HCT116 (cell line): ENCODE measurements around the gene ZNF423. TPM values are rescaled to one million over a fixed set of nuclear protein-coding genes. Genes with fewer than 3 reads are reported as not detected.

Source experiments
- ATAC-seq: fragments of 200-7000 bp; cut with Tn5 transposase; 2 replicates; pipeline ENCODE4 v1.9.1; 2020; ENCODE audit warnings: mild to moderate bottlenecking, moderate library complexity
- BruUV-seq: library from RNA; stranded (reverse); fragments of 400-500 nt; replicated peaks from 2 replicates; lab custom pipeline; 2021; lab: Mats Ljungman, UMichigan
- CTCF ChIA-PET: fragments of 300-600 bp; sonication (Branson Sonifier 250); formaldehyde crosslinking; loops from one replicate; lab custom pipeline; 2021; ENCODE audit warnings: antibody characterized with exemption; lab: Charles Lee
- POLR2A ChIA-PET: fragments of 300-600, 350-600 bp; sonication (Branson Sonifier 250); formaldehyde crosslinking; loops from one replicate; lab custom pipeline; 2021; ENCODE audit warnings: antibody characterized with exemption; lab: Charles Lee
- RAD21 ChIA-PET, 2 experiments: fragments of 300-600 bp; sonication (Branson Sonifier 250); formaldehyde crosslinking; loops; one replicate each; lab custom pipeline; 2023; ENCODE audit warnings: low total read pairs in 2 of 2; ENCODE audit not compliant: uncharacterized antibody in 2 of 2, unreplicated experiment in 2 of 2, low non-redundant PET in 1 of 2; lab: Charles Lee
- DNase-seq: peaks from one replicate; pipeline ENCODE4 v3.0.0-alpha.2; 2010; ENCODE audit warnings: low read depth, low spot score
- H2AFZ ChIP-seq: fragments of 200-600 bp; shearing (Covaris generic), sonication (generic); 2 replicates; pipeline ENCODE4 v1.6.1; 2017; ENCODE audit warnings: low read depth, mixed run types, mixed read lengths, antibody characterized with exemption, low read length; ENCODE audit not compliant: poor library complexity, severe bottlenecking
- H3K27ac ChIP-seq: 2 replicates; pipeline ENCODE4 v1.5.1; 2012; ENCODE audit warnings: low read depth, low read length
- H3K27me3 ChIP-seq: fragments of 200-600 bp; sonication (generic); 2 replicates; pipeline ENCODE4 v1.6.1; 2016; ENCODE audit warnings: mixed run types, low read length, mixed read lengths; ENCODE audit not compliant: insufficient read depth
- H3K36me3 ChIP-seq, 2 experiments: fragments of 200-500 bp in 1 of 2; fragments of 200-600 bp in 1 of 2; sonication (Bioruptor generic) in 1 of 2; sonication (generic) in 1 of 2; 2 replicates each; pipeline versions ENCODE4 v1.5.1 to v1.6.1; 2014 to 2016; ENCODE audit warnings: low read length in 2 of 2, inconsistent platforms in 1 of 2, mixed read lengths in 1 of 2, mixed run types in 1 of 2; ENCODE audit not compliant: insufficient read depth in 2 of 2, control insufficient read depth in 1 of 2
- H3K4me1 ChIP-seq, 2 experiments: fragments of 200-600 bp in 1 of 2; sonication (generic) in 1 of 2; 2 replicates each; pipeline versions ENCODE4 v1.5.1 to v1.6.1; 2012 to 2017; ENCODE audit warnings: low read length in 2 of 2, inconsistent platforms in 1 of 2, mild to moderate bottlenecking in 1 of 2, mixed read lengths in 1 of 2, mixed run types in 1 of 2, moderate library complexity in 1 of 2; ENCODE audit not compliant: insufficient read depth in 2 of 2, control insufficient read depth in 1 of 2
- H3K4me2 ChIP-seq: fragments of 200-600 bp; sonication (generic); 2 replicates; pipeline ENCODE4 v1.6.1; 2017; ENCODE audit warnings: mixed run types, low read length, mixed read lengths
- H3K4me3 ChIP-seq, 2 experiments: fragments of 200-600 bp in 1 of 2; sonication (generic) in 1 of 2; replicated peaks in 1 of 2; 2 replicates each; pipeline ENCODE4 v1.5.1; 2011 to 2016; ENCODE audit warnings: low read length in 2 of 2, control low read depth in 1 of 2, low read depth in 1 of 2, mild to moderate bottlenecking in 1 of 2, mixed read lengths in 1 of 2, mixed run types in 1 of 2
- H3K79me2 ChIP-seq: fragments of 200-600 bp; sonication (generic); 2 replicates; pipeline ENCODE4 v1.6.1; 2017; ENCODE audit warnings: mild to moderate bottlenecking, mixed run types, low read length, moderate library complexity, mixed read lengths; ENCODE audit not compliant: insufficient read depth
- H3K9ac ChIP-seq: fragments of 200-600 bp; sonication (generic); 2 replicates; pipeline ENCODE4 v1.6.1; 2016; ENCODE audit warnings: low read length, mixed read lengths
- H3K9me2 ChIP-seq: fragments of 200-600 bp; sonication (generic), shearing (Covaris generic); 2 replicates; pipeline ENCODE4 v1.6.1; 2017; ENCODE audit warnings: mixed run types, mild to moderate bottlenecking, moderate library complexity; ENCODE audit not compliant: insufficient read depth
- H3K9me3 ChIP-seq, 2 experiments: fragments of 200-500 bp in 1 of 2; fragments of 200-600 bp in 1 of 2; sonication (Bioruptor generic) in 1 of 2; sonication (generic) in 1 of 2; 2 replicates each; pipeline ENCODE4 v1.6.1; 2014 to 2017; ENCODE audit warnings: low read length in 2 of 2, mixed read lengths in 2 of 2, inconsistent platforms in 1 of 2, low read depth in 1 of 2, mild to moderate bottlenecking in 1 of 2, mixed run types in 1 of 2, moderate library complexity in 1 of 2; ENCODE audit not compliant: control insufficient read depth in 1 of 2, insufficient read depth in 1 of 2
- H4K20me1 ChIP-seq: fragments of 200-600 bp; sonication (generic), shearing (Covaris generic); 2 replicates; pipeline ENCODE4 v1.6.1; 2017; ENCODE audit warnings: mixed run types, mild to moderate bottlenecking, moderate library complexity; ENCODE audit not compliant: insufficient read depth
- CBX3 ChIP-seq: IDR thresholded peaks from 2 replicates; pipeline ENCODE4 v1.6.1; 2012; ENCODE audit warnings: low read depth
- CEBPB ChIP-seq: IDR thresholded peaks from 2 replicates; pipeline ENCODE4 v1.6.1; 2012; ENCODE audit warnings: low read depth
- EGR1 ChIP-seq: IDR thresholded peaks from 2 replicates; pipeline ENCODE4 v1.6.1; 2012; ENCODE audit warnings: low read depth
- ELF1 ChIP-seq: IDR thresholded peaks from 2 replicates; pipeline ENCODE4 v1.6.1; 2012; ENCODE audit warnings: low read depth, borderline replicate concordance
- EZH2 ChIP-seq: fragments of 200-600 bp; sonication (generic); IDR thresholded peaks from 2 replicates; pipeline ENCODE4 v1.6.1; 2017; ENCODE audit warnings: antibody characterized with exemption, mixed run types
- EZH2phosphoT487 ChIP-seq: fragments of 200-600 bp; IDR thresholded peaks from 2 replicates; pipeline ENCODE4 v1.6.1; 2018; ENCODE audit warnings: antibody characterized with exemption, borderline replicate concordance
- FOSL1 ChIP-seq: IDR thresholded peaks from 2 replicates; pipeline ENCODE4 v1.6.1; 2012; ENCODE audit warnings: low read depth
- JUND ChIP-seq: IDR thresholded peaks from 2 replicates; pipeline ENCODE4 v1.6.1; 2012
- POLR2A ChIP-seq: IDR thresholded peaks from 2 replicates; pipeline ENCODE4 v1.7.0; 2011; ENCODE audit warnings: borderline replicate concordance; ENCODE audit not compliant: insufficient read depth, insufficient read length; ENCODE audit errors: extremely low read depth
- POLR2AphosphoS5 ChIP-seq: IDR thresholded peaks from 2 replicates; pipeline ENCODE4 v1.6.1; 2011; ENCODE audit warnings: mild to moderate bottlenecking, low read depth, low read length, moderate library complexity
- RAD21 ChIP-seq: IDR thresholded peaks from 2 replicates; pipeline ENCODE4 v1.6.1; 2012; ENCODE audit warnings: low read depth, mild to moderate bottlenecking
- SIN3A ChIP-seq: IDR thresholded peaks from 2 replicates; pipeline ENCODE4 v1.6.1; 2012; ENCODE audit warnings: low read depth
- TCF7L2 ChIP-seq: IDR thresholded peaks from 2 replicates; pipeline ENCODE4 v1.7.0; 2011; ENCODE audit warnings: borderline replicate concordance, inconsistent platforms; ENCODE audit not compliant: insufficient read depth, insufficient read length; ENCODE audit errors: extremely low read depth
- YY1 ChIP-seq: IDR thresholded peaks from 2 replicates; pipeline ENCODE4 v1.6.1; 2011; ENCODE audit warnings: low read length, low read depth, moderate library complexity, mild to moderate bottlenecking; ENCODE audit not compliant: insufficient replicate concordance; ENCODE audit errors: extremely low read depth
- ZBTB33 ChIP-seq: IDR thresholded peaks from 2 replicates; pipeline ENCODE4 v1.6.1; 2011; ENCODE audit warnings: mild to moderate bottlenecking, low read length, moderate library complexity; ENCODE audit not compliant: insufficient replicate concordance; ENCODE audit errors: extremely low read depth
- ZFX ChIP-seq: fragments of 450-650 bp; IDR thresholded peaks from 2 replicates; pipeline ENCODE4 v1.6.1; 2017
- ZNF274 ChIP-seq: fragments of 200-500 bp; sonication (Bioruptor generic); IDR thresholded peaks from 2 replicates; pipeline ENCODE4 v1.6.1; 2014; ENCODE audit warnings: mild to moderate bottlenecking, low read depth, low read length, inconsistent platforms
- intact Hi-C: fragments of 100-400 bp; cut with micrococcal nuclease; formaldehyde crosslinking; loops from 2 replicates; pipeline ENCODE4 v1.10.0; 2022
- total RNA-seq: library from RNA; stranded (reverse); gene quantifications from one replicate; pipeline ENCODE4 v1.2.1, GENCODE V29; 2021; ENCODE audit not compliant: unreplicated experiment
- TF ChIP-seq, protein P1 (sequence below): IDR thresholded peaks from 2 replicates; pipeline ENCODE4 v1.6.1; 2012
- TF ChIP-seq, protein P2 (sequence below), 3 experiments: fragments of 200-600 bp in 1 of 3; sonication (generic) in 1 of 3; IDR thresholded peaks in 2 of 3; conservative IDR thresholded peaks in 1 of 3; 2 replicates each; pipeline ENCODE4 v1.5.1; 2012 to 2017; ENCODE audit warnings: low read depth in 2 of 3, low read length in 2 of 3, antibody characterized with exemption in 1 of 3, borderline replicate concordance in 1 of 3, control low read depth in 1 of 3, mild to moderate bottlenecking in 1 of 3, mixed read lengths in 1 of 3, mixed run types in 1 of 3, moderate library complexity in 1 of 3; ENCODE audit not compliant: insufficient read depth in 1 of 3
- TF ChIP-seq, protein P3 (sequence below): IDR thresholded peaks from 2 replicates; pipeline ENCODE4 v1.6.1; 2012

Gene ZNF423
- total RNA-seq, 1 experiment from 2014 or later, result 0.22 TPM

DNA sequence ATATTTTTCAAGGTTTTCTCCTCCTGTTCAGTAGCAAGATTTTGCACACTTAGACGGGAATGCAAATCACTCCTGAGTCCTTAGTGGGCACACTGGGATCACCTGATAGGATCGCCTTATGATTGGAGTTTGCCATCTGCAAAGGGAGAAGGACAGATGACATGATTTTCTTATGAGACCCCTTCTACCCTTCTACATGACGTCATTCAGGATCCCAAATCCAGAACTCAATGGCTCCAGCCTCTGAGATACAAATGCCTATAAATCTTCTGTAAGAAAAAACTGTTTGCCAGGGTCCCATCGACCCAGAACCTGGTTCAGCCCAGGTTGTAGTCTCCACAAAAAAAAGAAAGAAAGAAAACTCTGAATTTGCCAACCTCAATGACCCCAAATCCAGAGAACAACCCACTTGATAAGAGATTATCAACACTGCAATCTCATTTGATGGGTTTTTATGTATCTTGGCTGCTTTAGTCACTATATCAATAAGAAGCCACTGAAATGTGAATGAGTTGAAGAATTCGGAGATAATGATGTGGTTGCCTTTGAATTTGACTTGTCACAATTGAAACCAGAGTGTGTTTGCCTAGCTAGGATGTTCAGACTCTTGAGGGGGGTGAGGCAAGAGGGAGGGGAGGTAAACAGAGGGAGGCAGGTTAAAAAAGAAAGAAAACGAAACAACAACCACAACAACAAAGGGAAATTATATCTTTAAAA, 6.7 kb downstream of the ZNF423 start:
- Histone ChIP-seq H3K27ac (no peak overlapping the region), H3K9me3 (no peaks in the 10 kb centered on the region), H3K9me2 (no peaks in the 10 kb centered on the region), H3K4me2 (no peak overlapping the region), H3K4me1 (no peaks in the 10 kb centered on the region), H2AFZ (no peak overlapping the region), H3K36me3 (no peaks in the 10 kb centered on the region), H3K27me3 (peaks cover 57% of the 10 kb centered on the region), H3K9ac (no peak overlapping the region), H4K20me1 (no peaks in the 10 kb centered on the region), H3K4me3 (no peak overlapping the region), H3K79me2 (no peaks in the 10 kb centered on the region)
- TF ChIP-seq EZH2phosphoT487 (no peak), ZFX (no peak), TCF7L2 (no peak), EZH2 (no peak), RAD21 (no peak), CBX3 (no peak), CEBPB (no peak), EGR1 (no peak), JUND (no peak), YY1 (no peak), ZBTB33 (no peak), SIN3A (no peak), POLR2AphosphoS5 (no peak), ELF1 (no peak), FOSL1 (no peak), POLR2A (no peak), ZNF274 (no peak)
- TF ChIP-seq, protein P1, sequence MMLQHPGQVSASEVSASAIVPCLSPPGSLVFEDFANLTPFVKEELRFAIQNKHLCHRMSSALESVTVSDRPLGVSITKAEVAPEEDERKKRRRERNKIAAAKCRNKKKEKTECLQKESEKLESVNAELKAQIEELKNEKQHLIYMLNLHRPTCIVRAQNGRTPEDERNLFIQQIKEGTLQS, result no peak
- TF ChIP-seq, protein P2, sequence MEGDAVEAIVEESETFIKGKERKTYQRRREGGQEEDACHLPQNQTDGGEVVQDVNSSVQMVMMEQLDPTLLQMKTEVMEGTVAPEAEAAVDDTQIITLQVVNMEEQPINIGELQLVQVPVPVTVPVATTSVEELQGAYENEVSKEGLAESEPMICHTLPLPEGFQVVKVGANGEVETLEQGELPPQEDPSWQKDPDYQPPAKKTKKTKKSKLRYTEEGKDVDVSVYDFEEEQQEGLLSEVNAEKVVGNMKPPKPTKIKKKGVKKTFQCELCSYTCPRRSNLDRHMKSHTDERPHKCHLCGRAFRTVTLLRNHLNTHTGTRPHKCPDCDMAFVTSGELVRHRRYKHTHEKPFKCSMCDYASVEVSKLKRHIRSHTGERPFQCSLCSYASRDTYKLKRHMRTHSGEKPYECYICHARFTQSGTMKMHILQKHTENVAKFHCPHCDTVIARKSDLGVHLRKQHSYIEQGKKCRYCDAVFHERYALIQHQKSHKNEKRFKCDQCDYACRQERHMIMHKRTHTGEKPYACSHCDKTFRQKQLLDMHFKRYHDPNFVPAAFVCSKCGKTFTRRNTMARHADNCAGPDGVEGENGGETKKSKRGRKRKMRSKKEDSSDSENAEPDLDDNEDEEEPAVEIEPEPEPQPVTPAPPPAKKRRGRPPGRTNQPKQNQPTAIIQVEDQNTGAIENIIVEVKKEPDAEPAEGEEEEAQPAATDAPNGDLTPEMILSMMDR (IDR thresholded peaks at IDR 0.05 in 2 of 3, conservative IDR thresholded peaks at IDR 0.05 in 1 of 3; ENCODE audit: borderline replicate concordance in 1 of 3, insufficient read depth in 1 of 3, low read depth in 2 of 3, low read length in 2 of 3), result no peak
- TF ChIP-seq, protein P3, sequence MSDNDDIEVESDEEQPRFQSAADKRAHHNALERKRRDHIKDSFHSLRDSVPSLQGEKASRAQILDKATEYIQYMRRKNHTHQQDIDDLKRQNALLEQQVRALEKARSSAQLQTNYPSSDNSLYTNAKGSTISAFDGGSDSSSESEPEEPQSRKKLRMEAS, result no peak
- ChIA-PET CTCF (interaction anchor here (1.1 kb wide), 1 partner anchor 9 kb away, joined by 3 read pairs; no protein-coding TSS in a partner anchor), RAD21 (no interaction called here), POLR2A (no interaction called here)
- no TSS peak for BruUV-seq
- DNase-seq (no peak), ATAC-seq (no peak)
- intact Hi-C loops, result no loop called here
